Embryonic facial prominence (tissue), 1 donor: ENCODE data around the gene LCLAT1.
"Not testable (repeated sequence)": the region's sequence is repeated elsewhere in the genome, so short reads cannot be mapped to it uniquely, and the experiment has no call there.

Experiments
- DNase-seq: peaks from one replicate; pipeline ENCODE4 v3.0.0-alpha.2; 2016; ENCODE audit errors: extremely low spot score

LCLAT1 gene

DNA sequence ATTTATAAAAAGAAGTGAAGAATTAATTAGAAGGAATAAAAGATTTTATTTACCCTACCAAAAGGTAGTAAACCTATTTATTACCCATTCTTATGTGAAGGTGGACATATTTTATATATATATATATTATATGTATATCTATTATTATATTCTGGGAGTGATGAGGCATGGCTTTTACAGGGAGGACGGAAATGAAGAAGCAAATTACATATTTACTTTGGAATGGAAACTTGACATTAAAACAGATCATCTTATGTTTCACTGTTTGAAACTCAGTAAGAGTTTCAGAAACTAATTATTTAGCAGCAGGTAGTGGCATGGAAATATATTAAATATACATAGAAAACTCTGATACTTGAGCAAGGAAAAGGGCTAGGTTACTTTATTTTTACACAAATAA lies 143.4 kb downstream of the LCLAT1 start:
- no peak for DNase-seq

DNA sequence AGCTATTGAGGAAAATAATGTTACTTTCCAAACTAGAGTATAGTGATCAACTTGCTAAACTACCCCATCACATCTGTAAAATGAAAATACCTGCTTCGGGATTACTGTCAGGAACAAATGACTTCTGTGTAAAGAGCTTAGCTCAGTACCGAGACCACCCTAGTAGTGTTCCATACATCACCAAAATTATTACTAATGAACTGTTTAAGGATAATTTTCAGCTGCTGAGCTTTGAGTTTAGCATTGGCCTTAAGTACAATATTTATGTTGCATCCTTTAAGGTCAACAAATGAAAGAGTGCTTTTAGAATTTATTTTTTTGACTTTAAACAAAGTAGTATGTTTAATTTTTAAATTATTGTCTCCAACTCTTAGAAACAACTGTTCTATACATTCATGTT lies 144.1 kb downstream of the LCLAT1 start:
- DNase-seq: no peak

DNA sequence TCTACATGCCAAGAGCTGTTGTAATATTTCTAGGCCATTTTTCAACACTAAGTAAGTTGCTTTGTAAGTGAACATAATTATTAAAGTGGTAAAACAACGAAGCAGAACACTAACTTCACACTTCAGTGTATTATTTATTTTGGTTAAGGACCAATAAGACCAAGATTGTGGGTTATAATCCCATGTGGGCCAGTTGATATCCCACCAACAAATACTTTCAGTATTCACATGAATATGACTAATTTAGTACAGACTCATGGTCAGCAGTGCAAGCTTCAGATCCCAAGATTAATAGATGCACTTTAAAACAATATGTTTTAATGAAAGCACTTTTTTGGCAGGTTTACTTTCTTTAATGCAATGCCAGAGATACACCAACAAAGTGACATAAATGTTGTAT lies 154.3 kb downstream of the LCLAT1 start:
- DNase-seq: no peak

DNA sequence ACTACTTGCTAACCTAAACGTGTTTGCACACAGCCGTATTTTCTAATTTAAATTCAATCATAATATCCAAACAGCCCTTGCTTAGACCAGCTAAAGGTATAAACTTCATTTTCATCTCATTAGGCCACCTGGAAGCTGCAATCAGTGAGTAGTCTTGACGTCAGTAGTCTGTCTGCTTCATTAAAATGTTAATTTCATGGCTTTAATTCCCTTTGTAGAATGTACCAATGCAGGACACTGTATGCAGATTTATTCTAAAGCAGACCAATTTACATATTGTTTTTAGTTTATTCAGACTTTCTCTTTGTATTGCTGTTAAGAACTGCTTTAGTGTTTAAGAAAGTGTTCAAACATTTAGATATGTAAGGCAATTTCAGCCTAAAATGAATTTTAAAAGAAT lies 158.2 kb downstream of the LCLAT1 start:
- DNase-seq: no peak

DNA sequence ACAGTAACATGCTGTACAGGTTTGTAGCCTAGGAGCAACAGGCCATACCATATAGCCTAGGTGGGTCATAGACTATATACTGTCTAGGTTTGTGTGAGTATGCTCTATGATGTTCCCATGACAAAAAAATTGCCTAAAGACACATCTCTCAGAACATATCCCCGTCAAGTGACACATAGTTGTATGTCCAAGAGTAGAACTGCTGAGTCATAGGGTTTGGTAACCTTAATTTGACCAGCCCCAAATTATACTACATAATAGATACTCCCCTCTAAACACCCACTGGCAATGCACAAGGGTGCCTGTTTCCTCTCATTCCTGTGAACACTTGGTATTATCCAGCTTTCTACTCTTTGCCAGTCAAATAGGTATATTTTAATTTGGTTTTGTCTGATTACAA lies 161.6 kb downstream of the LCLAT1 start:
- DNase-seq: no peak

DNA sequence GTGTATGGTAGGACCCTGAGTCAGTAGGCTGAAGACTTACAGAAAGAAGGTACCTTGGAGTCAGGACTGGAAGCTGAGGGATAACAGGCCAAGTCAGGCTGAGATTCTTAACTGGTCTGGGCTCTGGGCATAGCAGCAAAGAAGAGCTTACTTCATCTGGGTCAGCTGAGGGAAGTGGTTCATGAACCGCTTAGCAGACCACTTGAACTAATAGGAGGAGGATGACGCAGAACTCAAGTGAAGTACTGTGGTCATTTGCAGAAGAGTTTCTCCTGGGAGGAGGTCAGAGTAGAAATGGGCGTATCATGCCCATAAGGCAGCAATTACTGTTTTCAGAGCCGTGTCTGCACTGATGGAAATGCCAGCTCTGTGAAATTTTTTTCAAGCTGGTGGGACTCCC lies 164.5 kb downstream of the LCLAT1 start:
- DNase-seq: no peak

DNA sequence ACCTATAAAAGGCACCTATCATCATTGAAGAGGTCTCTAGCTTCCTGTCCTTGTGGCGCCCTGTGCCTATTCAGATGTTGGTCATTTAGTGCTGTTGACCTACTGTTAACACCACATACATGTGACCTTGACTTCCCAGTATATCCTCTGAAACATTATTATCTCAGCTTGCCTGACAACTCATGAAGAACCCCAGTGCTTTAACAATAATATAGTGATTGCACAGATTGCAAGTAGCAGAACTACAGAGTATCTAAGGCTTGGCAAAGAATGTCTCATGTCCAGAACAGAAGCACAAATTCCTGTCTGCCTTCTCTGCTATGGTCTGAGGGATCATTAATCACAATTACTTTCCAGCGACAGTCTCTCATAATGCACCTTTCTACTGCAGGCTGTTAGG lies 165.3 kb downstream of the LCLAT1 start:
- no peak for DNase-seq

DNA sequence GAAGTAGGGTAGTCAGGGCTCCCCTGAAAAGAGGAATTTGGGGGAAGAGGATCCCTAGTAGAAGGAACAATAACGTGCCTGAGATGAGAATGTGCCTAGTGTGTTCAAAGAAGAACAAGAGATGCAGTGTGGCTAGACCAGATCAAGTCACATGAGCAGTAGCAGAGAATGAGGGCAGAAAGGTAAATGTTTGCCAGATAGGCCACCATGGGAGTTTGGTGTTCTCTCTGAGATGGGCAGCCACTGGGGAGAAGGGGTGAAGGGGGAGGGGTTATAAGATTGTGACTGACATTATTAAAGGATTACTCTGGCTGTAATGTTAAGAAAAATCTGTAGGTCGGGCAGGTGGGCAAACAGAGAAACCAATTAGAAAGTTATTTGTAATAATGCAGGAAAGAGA lies 166.0 kb downstream of the LCLAT1 start:
- no peak for DNase-seq

DNA sequence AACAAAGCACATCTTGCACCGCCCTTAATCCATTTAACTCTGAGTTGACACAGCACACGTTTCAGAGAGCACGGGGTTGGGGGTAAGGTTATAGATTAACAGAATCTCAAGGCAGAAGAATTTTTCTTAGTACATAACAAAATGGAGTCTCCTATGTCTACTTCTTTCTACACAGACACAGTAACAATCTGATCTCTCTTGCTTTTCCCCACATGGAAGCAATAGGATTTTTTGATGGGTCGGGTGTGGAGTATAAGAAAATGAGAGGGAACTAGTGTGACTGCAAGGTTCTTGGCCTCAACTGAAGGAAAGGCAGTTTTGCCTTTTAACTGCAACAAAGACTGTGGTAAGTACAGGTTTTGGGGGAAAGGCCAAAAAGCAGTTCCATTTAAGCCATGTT lies 167.2 kb downstream of the LCLAT1 start:
- not testable (repeated sequence) for DNase-seq

DNA sequence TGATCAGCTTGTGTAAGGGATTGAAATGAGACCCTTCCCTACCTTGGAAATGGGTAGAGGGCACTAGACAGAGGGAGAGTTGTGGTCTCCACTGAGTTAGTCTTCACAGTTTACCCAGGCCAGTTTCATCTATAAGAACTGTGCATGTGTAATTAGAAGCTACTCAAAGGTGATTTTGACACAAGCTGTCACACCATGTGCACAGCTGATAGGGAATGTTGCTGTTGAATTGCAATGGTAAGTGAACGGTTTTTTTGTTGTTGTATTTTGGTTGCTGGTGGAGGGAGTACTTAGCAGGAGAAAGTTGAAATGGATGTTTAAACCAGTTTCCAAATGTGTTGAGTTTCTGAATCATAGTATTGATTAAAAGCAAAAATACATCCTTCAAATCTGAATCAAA lies 168.9 kb downstream of the LCLAT1 start:
- DNase-seq: no peak

DNA sequence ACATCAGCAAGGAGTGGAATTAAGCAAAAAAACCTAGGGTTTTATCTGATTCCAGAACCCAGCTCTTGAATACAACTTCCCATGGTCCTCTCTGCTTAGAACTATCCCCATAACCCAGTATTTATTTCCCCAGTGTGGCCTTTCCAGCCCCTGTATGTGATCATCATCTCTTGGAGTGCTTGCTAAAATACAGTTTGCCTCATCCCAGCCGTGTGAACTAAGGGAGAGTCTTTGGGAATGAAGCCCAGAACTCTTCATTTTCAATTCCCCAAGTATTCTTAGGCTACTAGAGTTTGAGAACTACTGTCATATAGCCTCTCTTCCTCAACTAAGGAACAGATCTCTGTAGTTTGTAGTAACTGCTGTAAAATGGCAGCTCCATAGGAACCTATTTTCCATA lies 173.1 kb downstream of the LCLAT1 start:
- no peak for DNase-seq

DNA sequence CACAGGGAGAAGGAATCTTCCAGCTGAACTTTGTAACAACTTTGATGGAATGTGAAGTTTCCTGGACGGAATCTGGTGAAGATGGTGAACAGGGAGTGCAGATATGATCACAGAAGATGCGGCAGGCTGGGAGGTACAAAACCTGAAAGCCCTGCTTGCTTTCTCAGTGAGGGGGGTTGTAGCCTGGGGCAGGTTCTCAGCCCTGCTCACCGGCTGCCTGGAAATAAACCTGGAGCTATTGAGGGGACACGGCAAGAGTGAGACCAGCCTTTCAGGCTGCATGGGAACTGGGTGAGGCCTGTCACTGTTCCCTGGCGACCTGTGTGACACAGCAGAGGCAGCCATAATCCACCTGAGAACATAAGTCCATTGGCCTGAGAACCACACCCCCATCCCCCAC lies 174.8 kb downstream of the LCLAT1 start:
- no peak for DNase-seq

DNA sequence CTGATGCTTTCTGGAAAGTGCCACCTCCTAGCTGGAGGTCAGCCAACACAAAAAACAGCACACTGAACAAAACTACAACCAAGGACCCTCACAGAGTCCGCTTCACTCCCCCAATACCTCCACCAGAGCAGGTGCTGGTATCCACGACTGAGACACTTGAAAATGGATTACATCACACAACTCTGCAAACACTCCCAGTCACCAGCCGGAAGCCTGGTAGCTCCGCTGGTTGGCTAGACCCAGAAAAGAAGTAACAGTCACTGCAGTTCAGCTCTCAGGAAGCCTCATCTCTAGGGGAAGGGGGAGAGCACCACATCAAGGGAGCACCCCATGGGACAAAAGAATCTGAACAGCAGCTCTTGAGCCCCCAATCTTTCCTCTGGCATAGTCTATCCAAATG lies 175.4 kb downstream of the LCLAT1 start:
- DNase-seq: no peak

DNA sequence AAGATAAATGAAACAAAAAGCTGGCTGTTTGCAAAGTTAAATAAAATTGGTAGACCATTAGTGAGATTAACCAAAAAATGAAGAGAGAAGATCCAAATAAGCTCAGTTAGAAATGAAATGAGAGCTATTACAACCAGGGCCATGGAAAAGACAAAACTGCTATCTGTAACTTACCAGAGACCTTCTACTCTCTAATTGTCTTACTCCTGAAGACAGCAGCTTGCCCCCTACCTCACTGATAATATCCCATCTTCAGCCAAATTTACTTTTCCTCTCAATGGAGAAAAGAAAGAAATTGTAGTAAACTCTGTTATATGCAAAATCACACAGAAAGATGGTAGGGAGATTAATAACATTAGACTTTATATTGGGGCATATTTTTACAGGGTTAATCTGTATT lies 178.2 kb downstream of the LCLAT1 start:
- DNase-seq: no peak

DNA sequence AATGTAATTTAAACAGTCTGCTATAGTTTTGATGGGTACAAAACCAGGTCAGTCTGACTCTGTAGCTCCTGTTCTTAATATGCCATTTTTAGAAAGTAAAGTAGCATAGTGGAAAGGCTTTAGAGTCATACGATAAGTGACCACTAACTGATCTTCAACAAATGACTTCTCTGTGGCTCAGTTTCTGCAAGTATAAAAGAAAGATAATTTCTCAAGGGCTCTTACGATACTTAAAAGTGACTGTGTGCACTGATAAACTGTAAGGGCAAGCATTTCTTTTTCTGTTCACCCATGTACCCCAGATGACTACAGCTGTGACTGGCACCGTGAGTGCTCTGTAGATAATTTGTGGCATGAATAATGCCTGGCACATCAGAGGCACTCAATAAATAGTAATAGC lies 178.7 kb downstream of the LCLAT1 start:
- DNase-seq: no peak

DNA sequence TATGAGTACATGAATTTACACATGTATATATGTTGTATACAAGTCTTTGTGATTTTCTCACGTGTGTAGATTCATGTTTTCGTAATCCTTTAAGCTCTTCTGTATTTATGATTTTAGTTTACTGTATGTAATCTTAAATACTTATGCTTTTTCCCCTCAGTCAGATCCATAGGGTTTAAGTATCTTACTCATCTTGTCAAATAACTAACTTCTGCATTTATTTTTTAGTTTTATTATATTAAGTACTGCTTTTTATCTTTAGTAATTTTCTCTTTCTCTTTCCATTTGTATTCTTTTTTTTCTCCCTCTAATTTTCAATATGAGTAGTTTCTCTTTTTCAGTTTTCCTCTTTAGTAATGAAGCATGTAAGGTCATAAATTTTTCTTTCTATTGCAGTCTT lies 179.4 kb downstream of the LCLAT1 start:
- DNase-seq: no peak

DNA sequence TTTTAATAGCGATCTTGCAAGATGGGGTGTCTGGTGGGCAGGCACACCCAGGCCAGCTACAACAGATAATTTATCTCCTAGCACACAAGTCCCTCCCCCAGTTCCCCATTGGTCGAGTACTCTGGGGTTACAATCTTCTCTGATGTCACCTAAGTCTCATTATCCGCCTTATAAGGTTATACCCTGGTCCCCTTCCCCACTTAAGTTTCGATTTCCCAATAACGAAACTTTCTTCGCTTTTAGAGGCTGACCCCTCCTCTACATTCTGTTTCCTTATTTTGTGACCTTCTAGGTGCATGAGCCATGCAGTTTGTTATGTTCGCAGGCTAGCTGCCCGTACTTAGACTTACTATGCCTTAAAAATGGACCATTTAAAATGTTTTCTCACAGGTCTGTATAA lies 180.1 kb downstream of the LCLAT1 start:
- no peak for DNase-seq

DNA sequence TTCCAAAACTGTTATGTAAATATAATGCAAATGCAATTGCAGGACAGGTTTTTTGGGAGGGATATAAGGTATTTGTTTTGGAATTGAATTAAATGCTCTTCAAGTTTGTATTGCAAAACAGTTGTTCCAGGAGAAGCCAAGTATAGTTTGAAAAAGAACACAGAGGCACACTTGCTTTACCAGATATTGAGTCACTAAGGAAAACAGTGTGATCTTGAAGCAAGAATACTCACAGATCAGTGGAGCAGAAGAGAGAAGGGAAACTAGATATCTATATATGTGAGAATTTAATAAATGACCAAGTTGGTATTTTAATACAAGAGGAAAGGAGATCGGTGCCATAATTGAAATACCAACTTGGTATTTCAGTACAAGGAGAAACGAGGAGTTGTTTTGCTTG lies 181.3 kb downstream of the LCLAT1 start:
- DNase-seq: no peak

DNA sequence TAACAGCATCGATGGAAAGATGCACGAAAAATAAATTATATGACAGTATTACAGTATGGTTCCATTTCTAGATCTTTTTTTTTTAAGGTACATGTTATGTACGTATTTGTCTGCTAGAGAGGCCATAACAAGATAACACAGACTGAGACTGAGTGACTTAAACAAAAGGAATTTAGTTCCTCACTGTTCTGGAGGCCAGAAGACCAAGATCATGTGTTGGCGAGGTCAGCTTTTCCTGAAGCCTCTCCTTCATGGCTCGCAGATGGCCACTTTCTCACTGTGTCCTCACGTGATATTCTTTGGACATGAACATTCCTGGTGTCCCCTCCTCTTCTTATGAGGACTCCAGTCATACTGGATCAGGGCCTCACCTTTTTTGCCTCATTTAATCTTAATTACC lies 182.8 kb downstream of the LCLAT1 start:
- no peak for DNase-seq

DNA sequence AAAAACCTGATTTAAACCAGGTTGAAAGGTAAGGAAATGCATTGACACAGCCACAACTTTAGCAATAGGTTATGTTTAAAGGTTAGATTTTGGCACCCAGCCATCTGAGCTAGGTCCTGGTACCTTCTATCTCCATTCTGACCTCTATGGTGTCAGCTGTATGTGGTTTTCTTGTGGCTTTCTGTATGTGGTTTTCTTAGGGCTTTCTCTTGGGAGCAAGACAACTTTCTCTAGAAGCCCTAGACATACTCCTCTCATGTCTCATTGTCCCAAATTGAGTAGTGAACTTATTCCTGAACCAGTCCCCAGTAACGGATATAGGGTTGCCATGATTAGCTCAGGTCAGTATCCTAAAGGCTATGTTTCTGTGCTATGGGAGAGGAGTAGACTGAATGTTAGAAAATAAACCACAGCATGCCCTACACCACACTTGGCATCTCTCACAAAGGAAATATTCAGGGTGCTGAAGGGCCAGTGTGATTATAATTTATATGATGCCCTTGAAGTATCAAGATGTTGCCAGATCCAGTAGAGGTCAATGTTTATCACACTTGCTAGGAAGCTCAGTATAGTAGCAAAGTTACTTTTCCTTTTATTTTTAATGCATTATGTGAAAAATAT lies 184.1 kb downstream of the LCLAT1 start:
- no peak for DNase-seq

DNA sequence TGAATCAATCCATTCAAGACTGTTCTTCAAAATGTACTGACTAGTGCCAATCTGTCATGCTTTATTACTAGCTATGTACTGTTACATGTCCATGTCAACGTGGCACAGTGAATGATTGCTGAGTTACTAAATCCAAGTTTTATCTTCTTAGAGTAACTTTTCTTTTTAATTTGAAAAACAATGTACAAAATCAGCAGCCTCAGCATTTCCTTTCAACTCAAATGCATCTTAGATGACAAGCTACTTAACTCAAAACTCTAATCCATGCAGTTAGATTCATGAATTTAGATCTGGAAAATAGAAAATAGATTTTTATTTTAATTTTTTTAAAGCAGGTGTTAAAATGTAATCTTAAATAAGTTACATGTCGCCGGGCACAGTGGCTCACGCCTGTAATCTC lies 186.0 kb downstream of the LCLAT1 start:
- no peak for DNase-seq

DNA sequence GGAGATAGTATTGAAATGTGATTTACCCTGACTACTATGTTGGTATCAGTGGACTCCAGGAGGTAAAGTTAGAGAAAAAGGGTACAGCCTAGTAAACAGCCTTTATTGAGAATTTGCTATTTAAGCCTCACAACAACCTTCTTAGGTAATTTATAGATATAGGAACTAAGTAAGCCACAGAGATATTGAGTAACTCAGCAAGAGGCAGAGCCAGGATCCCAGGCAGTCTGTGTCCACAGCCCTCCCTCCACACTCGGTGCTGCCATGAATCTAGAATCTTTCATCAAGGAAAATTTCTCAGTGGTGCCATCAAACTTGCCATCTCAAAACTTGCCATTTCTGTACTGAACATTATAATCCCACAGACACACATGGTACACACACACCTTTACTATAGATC lies 189.3 kb downstream of the LCLAT1 start:
- no peak for DNase-seq

DNA sequence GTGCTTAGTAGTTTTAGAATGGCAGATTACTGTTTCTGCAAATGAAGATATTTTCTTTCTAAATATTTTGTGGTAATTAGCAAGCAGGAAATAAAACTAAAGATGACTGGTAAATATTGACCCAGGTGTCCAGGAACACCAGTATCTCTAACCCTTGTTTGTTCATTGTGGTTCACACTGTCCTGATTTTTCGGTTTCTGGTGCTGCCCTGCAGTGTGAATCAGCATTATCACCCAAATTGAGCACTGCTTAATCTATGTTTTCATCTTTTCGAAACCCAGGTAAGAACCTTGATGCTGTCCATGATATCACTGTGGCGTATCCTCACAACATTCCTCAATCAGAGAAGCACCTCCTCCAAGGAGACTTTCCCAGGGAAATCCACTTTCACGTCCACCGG lies 192.8 kb downstream of the LCLAT1 start:
- no peak for DNase-seq

DNA sequence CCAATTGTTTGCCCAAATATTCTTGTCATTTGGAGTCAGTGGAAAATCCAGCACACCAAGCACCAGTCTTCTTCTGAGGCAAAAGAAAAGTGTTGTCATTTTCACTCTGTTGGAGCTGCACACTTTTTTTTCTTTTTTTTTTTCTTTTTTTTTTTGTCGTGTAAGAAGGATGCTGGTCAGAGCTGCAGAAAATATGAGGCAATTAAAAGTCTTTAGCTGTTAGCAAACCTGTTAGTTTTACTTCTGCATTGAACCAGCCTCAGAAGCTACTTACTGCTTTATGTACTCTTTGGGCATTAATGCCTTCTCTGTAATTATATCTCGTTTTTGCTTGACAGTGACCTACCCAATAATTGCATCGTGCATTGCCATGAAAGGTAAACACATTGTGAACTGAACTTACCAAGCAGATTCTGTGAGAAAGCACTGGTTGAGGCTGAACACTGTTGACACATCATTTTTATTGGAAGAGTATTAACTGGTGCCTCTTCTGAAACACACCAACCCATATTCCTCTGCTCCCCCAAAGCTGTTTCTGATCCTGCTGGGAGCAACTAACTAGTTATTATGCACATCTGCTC lies 194.8 kb downstream of the LCLAT1 start:
- DNase-seq: no peak
